Measurements from ENCODE around the gene RHBDD3. TPM values are rescaled to one million over a fixed set of nuclear protein-coding genes. Genes with fewer than 3 reads are reported as not detected.
"Not testable (repeated sequence)": the region's sequence is repeated elsewhere in the genome, so short reads cannot be mapped to it uniquely, and the experiment has no call there.

Gene RHBDD3
- total RNA-seq, 1 donor from 2014 or later = 35.6 TPM

DNA sequence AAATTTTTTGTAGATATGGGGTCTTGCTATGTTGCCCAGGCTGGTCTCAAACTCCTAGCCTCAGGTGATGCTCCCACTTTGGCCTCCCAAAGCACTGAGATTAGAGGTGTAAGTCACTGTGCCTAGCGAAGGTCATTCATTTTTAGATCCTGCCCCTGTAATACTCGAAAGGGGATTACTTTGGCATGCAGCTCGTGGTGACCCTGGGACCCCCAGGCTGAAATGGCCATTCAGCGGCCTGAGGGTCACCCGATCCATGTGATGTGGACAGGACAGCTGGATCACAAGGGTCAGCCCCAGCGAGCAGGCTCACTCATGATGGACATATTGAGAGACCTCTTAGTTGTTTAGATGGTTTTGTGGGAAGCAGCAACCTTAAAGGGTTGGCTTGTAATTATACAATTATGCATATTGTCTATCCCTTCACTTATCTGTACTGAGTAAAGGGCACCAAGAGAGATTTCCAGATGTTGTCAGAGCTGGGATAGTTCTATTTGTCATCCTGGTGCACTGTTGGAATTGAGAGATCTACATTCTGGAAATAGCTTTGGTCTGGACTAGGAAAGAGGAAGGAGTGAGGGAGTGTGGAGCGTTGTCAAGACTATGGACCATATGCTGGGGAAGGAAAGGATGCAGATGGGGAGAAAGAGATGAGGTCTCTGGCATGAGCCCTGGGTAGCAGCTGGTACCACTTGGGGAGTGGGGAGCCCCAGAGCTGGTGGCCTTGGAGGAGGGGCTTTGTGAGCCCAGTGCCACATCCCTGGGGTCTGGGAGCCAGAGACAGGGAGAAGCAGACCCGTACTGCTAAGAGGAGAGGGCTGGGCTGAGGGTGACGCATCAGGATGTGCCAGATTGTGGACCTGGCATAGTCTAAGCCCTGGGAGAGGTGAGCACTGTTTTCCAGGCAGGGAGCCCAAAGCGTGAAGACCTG lies 15.5 kb downstream of the RHBDD3 start:
- no peak overlapping the region for H3K27ac ChIP-seq (ENCODE audit: low read depth, low read length)
- H2AFZ ChIP-seq (ENCODE audit: low read depth, low read length) = no peak overlapping the region
- H3K9me3 ChIP-seq (ENCODE audit: insufficient read depth, low read depth, low read length) = no peaks in the 10 kb centered on the region
- H3K4me1 Mint-ChIP-seq (ENCODE audit: low read depth, unreplicated experiment) = no peaks in the 10 kb centered on the region
- no peak for TF ChIP-seq EZH2 (IDR thresholded peaks at IDR 0.05; ENCODE audit: insufficient read depth, low read length)
- TF ChIP-seq, protein P1, sequence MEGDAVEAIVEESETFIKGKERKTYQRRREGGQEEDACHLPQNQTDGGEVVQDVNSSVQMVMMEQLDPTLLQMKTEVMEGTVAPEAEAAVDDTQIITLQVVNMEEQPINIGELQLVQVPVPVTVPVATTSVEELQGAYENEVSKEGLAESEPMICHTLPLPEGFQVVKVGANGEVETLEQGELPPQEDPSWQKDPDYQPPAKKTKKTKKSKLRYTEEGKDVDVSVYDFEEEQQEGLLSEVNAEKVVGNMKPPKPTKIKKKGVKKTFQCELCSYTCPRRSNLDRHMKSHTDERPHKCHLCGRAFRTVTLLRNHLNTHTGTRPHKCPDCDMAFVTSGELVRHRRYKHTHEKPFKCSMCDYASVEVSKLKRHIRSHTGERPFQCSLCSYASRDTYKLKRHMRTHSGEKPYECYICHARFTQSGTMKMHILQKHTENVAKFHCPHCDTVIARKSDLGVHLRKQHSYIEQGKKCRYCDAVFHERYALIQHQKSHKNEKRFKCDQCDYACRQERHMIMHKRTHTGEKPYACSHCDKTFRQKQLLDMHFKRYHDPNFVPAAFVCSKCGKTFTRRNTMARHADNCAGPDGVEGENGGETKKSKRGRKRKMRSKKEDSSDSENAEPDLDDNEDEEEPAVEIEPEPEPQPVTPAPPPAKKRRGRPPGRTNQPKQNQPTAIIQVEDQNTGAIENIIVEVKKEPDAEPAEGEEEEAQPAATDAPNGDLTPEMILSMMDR (IDR thresholded peaks at IDR 0.05; ENCODE audit: insufficient read depth, low read depth, low read length) = no peak
- FAIRE-seq (no peak), DNase-seq (ENCODE audit: low read depth) (no peak)
- H3K36me3 Mint-ChIP-seq (ENCODE audit: low read depth, unreplicated experiment) = peaks cover 3% of the 10 kb centered on the region
- H3K27me3 ChIP-seq (ENCODE audit: insufficient read depth, low read length) = no peaks in the 10 kb centered on the region
- H3K4me3 Mint-ChIP-seq (ENCODE audit: unreplicated experiment) = no peak overlapping the region
- H4K20me1 ChIP-seq (ENCODE audit: insufficient read depth, low read length) = no peaks in the 10 kb centered on the region
- no peaks in the 10 kb centered on the region for H3K79me2 ChIP-seq (ENCODE audit: insufficient read depth, low read length)
- H3K4me1 ChIP-seq (ENCODE audit: insufficient read depth, low read length) = no peaks in the 10 kb centered on the region
- H3K9me3 Mint-ChIP-seq (ENCODE audit: unreplicated experiment) = no peaks in the 10 kb centered on the region
- H3K27ac Mint-ChIP-seq (ENCODE audit: unreplicated experiment) = no peak overlapping the region
- no peak overlapping the region for H3K4me2 ChIP-seq (ENCODE audit: low read length)
- no peak overlapping the region for H3K9ac ChIP-seq (ENCODE audit: low read length)
- H3K36me3 ChIP-seq (ENCODE audit: insufficient read depth, low read length) = no peaks in the 10 kb centered on the region
- H3K4me3 ChIP-seq (ENCODE audit: insufficient read depth, low read depth, low read length) = no peak overlapping the region
- peaks cover 9% of the 10 kb centered on the region for H3K27me3 Mint-ChIP-seq (ENCODE audit: low read depth, unreplicated experiment)

DNA sequence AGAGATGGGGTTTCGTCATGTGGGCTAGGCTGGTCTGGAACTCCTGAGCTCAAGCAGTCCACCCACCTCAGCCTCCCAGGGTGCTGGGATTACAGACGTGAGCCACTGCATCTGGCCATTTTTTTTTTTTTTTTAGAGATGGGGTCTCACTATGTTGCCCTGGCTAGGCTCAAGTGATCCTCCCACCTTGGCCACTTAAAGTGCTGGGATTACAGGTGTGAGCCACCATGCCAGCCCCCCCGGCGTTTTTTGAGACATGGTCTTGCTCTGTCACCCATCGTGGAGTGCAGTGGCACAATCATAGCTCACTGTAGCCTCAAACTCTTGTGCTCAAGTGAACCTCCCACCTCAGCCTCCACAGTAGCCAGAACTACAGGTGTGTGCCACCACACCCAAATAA lies 16.5 kb downstream of the RHBDD3 start:
- H3K9ac ChIP-seq (ENCODE audit: low read length) = no peak overlapping the region
- no peak overlapping the region for H3K4me2 ChIP-seq (ENCODE audit: low read length)
- H3K36me3 ChIP-seq (ENCODE audit: insufficient read depth, low read length) = no peaks in the 10 kb centered on the region
- DNase-seq (ENCODE audit: low read depth) (no peak), FAIRE-seq (no peak)
- Mint-ChIP-seq H3K9me3 (ENCODE audit: unreplicated experiment) (no peaks in the 10 kb centered on the region), H3K4me1 (ENCODE audit: low read depth, unreplicated experiment) (no peaks in the 10 kb centered on the region), H3K27ac (ENCODE audit: unreplicated experiment) (no peak overlapping the region), H3K27me3 (ENCODE audit: low read depth, unreplicated experiment) (peaks cover 11% of the 10 kb centered on the region), H3K4me3 (ENCODE audit: unreplicated experiment) (no peak overlapping the region), H3K36me3 (ENCODE audit: low read depth, unreplicated experiment) (peaks cover 1% of the 10 kb centered on the region)
- no peaks in the 10 kb centered on the region for H3K27me3 ChIP-seq (ENCODE audit: insufficient read depth, low read length)
- TF ChIP-seq, protein P1 (IDR thresholded peaks at IDR 0.05; ENCODE audit: insufficient read depth, low read depth, low read length) = no peak
- no peak for TF ChIP-seq EZH2 (IDR thresholded peaks at IDR 0.05; ENCODE audit: insufficient read depth, low read length)
- H4K20me1 ChIP-seq (ENCODE audit: insufficient read depth, low read length) = no peaks in the 10 kb centered on the region
- no peak overlapping the region for H3K27ac ChIP-seq (ENCODE audit: low read depth, low read length)
- H3K4me3 ChIP-seq (ENCODE audit: insufficient read depth, low read depth, low read length) = no peak overlapping the region
- no peaks in the 10 kb centered on the region for H3K9me3 ChIP-seq (ENCODE audit: insufficient read depth, low read depth, low read length)
- H3K4me1 ChIP-seq (ENCODE audit: insufficient read depth, low read length) = no peaks in the 10 kb centered on the region
- H2AFZ ChIP-seq (ENCODE audit: low read depth, low read length) = no peak overlapping the region
- no peaks in the 10 kb centered on the region for H3K79me2 ChIP-seq (ENCODE audit: insufficient read depth, low read length)

DNA sequence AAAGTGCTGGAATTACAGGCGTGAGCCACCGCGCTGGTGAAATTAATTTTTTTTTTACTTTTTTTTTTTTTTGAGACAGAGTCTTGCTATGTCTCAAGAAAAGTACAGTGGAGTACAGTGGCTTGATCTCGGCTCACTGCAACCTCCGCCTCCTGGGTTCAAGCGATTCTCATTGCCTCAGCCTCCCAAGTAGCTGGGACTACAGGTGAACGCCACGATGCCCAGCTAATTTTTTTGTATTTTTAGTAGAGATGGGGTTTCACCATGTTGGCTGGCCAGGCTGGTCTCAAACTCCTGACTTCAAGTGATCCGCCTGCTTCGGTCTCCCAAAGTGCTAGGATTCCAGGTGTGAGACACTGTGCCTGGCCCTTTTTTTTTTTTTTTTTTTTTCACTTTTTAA lies 19.9 kb downstream of the RHBDD3 start:
- H3K27ac Mint-ChIP-seq (ENCODE audit: unreplicated experiment); H3K9me3 ChIP-seq (ENCODE audit: insufficient read depth, low read depth, low read length); H3K79me2 ChIP-seq (ENCODE audit: insufficient read depth, low read length); H3K4me1 ChIP-seq (ENCODE audit: insufficient read depth, low read length); H3K36me3 ChIP-seq (ENCODE audit: insufficient read depth, low read length); FAIRE-seq; H3K4me2 ChIP-seq (ENCODE audit: low read length); H3K9me3 Mint-ChIP-seq (ENCODE audit: unreplicated experiment); DNase-seq (ENCODE audit: low read depth); H3K9ac ChIP-seq (ENCODE audit: low read length); H3K4me3 Mint-ChIP-seq (ENCODE audit: unreplicated experiment); H4K20me1 ChIP-seq (ENCODE audit: insufficient read depth, low read length); H3K4me1 Mint-ChIP-seq (ENCODE audit: low read depth, unreplicated experiment); H3K4me3 ChIP-seq (ENCODE audit: insufficient read depth, low read depth, low read length); H2AFZ ChIP-seq (ENCODE audit: low read depth, low read length); H3K27ac ChIP-seq (ENCODE audit: low read depth, low read length); H3K36me3 Mint-ChIP-seq (ENCODE audit: low read depth, unreplicated experiment); H3K27me3 ChIP-seq (ENCODE audit: insufficient read depth, low read length): not testable (repeated sequence)
- H3K27me3 Mint-ChIP-seq (ENCODE audit: low read depth, unreplicated experiment) = peaks cover 18% of the 10 kb centered on the region
